ENCODE data around the gene TPM1.

GRCh38 chr15:63069616-63070090 is 27.1 kb downstream of the TPM1 start:
- TF ChIP-seq RAD21 (CRISPR knock-in tag; conservative IDR thresholded peaks at IDR 0.05 in 1 of 2, IDR thresholded peaks at IDR 0.05 in 1 of 2) = no peak
- TF ChIP-seq, protein P1, sequence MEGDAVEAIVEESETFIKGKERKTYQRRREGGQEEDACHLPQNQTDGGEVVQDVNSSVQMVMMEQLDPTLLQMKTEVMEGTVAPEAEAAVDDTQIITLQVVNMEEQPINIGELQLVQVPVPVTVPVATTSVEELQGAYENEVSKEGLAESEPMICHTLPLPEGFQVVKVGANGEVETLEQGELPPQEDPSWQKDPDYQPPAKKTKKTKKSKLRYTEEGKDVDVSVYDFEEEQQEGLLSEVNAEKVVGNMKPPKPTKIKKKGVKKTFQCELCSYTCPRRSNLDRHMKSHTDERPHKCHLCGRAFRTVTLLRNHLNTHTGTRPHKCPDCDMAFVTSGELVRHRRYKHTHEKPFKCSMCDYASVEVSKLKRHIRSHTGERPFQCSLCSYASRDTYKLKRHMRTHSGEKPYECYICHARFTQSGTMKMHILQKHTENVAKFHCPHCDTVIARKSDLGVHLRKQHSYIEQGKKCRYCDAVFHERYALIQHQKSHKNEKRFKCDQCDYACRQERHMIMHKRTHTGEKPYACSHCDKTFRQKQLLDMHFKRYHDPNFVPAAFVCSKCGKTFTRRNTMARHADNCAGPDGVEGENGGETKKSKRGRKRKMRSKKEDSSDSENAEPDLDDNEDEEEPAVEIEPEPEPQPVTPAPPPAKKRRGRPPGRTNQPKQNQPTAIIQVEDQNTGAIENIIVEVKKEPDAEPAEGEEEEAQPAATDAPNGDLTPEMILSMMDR (IDR thresholded peaks at IDR 0.05 in 2 of 3, conservative IDR thresholded peaks at IDR 0.05 in 1 of 3; ENCODE audit: insufficient read depth in 2 of 3, low read depth in 1 of 3, low read length in 3 of 3) = no peak
- TF ChIP-seq TRIM28 (IDR thresholded peaks at IDR 0.05) = no peak
- TF ChIP-seq CHAMP1 (IDR thresholded peaks at IDR 0.05) = no peak
- no peak for TF ChIP-seq ZNF24 (IDR thresholded peaks at IDR 0.05)
- TF ChIP-seq, protein P2, sequence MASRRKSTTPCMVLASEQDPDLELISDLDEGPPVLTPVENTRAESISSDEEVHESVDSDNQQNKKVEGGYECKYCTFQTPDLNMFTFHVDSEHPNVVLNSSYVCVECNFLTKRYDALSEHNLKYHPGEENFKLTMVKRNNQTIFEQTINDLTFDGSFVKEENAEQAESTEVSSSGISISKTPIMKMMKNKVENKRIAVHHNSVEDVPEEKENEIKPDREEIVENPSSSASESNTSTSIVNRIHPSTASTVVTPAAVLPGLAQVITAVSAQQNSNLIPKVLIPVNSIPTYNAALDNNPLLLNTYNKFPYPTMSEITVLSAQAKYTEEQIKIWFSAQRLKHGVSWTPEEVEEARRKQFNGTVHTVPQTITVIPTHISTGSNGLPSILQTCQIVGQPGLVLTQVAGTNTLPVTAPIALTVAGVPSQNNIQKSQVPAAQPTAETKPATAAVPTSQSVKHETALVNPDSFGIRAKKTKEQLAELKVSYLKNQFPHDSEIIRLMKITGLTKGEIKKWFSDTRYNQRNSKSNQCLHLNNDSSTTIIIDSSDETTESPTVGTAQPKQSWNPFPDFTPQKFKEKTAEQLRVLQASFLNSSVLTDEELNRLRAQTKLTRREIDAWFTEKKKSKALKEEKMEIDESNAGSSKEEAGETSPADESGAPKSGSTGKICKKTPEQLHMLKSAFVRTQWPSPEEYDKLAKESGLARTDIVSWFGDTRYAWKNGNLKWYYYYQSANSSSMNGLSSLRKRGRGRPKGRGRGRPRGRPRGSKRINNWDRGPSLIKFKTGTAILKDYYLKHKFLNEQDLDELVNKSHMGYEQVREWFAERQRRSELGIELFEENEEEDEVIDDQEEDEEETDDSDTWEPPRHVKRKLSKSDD (conservative IDR thresholded peaks at IDR 0.05; ENCODE audit: low read length) = no peak
- no peak for TF ChIP-seq RBM39 (optimal IDR thresholded peaks at IDR 0.05; ENCODE audit: low read depth, low read length)
- no peak for TF ChIP-seq ZKSCAN1 (IDR thresholded peaks at IDR 0.05; ENCODE audit: low read depth, low read length)
- TF ChIP-seq, protein P3, sequence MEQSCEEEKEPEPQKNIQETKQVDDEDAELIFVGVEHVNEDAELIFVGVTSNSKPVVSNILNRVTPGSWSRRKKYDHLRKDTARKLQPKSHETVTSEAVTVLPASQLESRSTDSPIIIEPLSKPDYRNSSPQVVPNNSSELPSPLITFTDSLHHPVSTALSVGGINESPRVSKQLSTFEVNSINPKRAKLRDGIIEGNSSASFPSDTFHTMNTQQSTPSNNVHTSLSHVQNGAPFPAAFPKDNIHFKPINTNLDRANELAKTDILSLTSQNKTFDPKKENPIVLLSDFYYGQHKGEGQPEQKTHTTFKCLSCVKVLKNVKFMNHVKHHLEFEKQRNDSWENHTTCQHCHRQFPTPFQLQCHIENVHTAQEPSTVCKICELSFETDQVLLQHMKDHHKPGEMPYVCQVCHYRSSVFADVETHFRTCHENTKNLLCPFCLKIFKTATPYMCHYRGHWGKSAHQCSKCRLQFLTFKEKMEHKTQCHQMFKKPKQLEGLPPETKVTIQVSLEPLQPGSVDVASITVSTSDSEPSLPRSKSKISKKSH (CRISPR knock-in tag; IDR thresholded peaks at IDR 0.05) = no peak
- TF ChIP-seq POLR2AphosphoS5 (IDR thresholded peaks at IDR 0.05; ENCODE audit: control insufficient read depth, insufficient read depth, low read depth, low read length) = no peak
- TF ChIP-seq BHLHE40 (IDR thresholded peaks at IDR 0.05; ENCODE audit: low read length) = no peak
- no peak for TF ChIP-seq SREBF2 (CRISPR knock-in tag; IDR thresholded peaks at IDR 0.05)
